HG03060 (cell line): ENCODE measurements around the gene PTPN3.

Experiments
- ATAC-seq: cut with Tn5 transposase; IDR thresholded peaks from one replicate; pipeline ENCODE4 v1.9.1; 2021; ENCODE audit warnings: low read depth, moderate number of reproducible peaks; ENCODE audit not compliant: unreplicated experiment

The PTPN3 gene

GRCh38 chr9:109455391-109455790 lies 42.7 kb downstream of the PTPN3 start:
- no peak for ATAC-seq

GRCh38 chr9:109454601-109455155 lies 43.4 kb downstream of the PTPN3 start:
- ATAC-seq = no peak

GRCh38 chr9:109454041-109454440 lies 44.1 kb downstream of the PTPN3 start:
- no peak for ATAC-seq

GRCh38 chr9:109453210-109453842 lies 44.8 kb downstream of the PTPN3 start:
- ATAC-seq = no peak

GRCh38 chr9:109452761-109453160 lies 45.3 kb downstream of the PTPN3 start:
- no peak for ATAC-seq

- no peak for ATAC-seq
Measured at GRCh38 chr9:109451311-109452025, 46.6 kb downstream of the PTPN3 start.

GRCh38 chr9:109450346-109450745 lies 47.8 kb downstream of the PTPN3 start:
- ATAC-seq = no peak

- ATAC-seq = no peak
Measured at GRCh38 chr9:109449036-109449798, 48.9 kb downstream of the PTPN3 start.

- no peak for ATAC-seq
Measured at GRCh38 chr9:109448223-109448622, 49.9 kb downstream of the PTPN3 start.

- ATAC-seq = no peak
Measured at GRCh38 chr9:109447329-109448076, 50.6 kb downstream of the PTPN3 start.

- no peak for ATAC-seq
Measured at GRCh38 chr9:109444771-109445320, 53.3 kb downstream of the PTPN3 start.

- no peak for ATAC-seq
Measured at GRCh38 chr9:109442716-109443115, 55.4 kb downstream of the PTPN3 start.

GRCh38 chr9:109441296-109441695 lies 56.8 kb downstream of the PTPN3 start:
- ATAC-seq = no peak

GRCh38 chr9:109440797-109441287 lies 57.3 kb downstream of the PTPN3 start:
- peak; percentile 95 for ATAC-seq

- peak; percentile 29 for ATAC-seq
Measured at GRCh38 chr9:109440117-109440515, 58.0 kb downstream of the PTPN3 start.

- ATAC-seq = no peak
Measured at GRCh38 chr9:109439378-109440116, 58.6 kb downstream of the PTPN3 start.

GRCh38 chr9:109437286-109437685 lies 60.8 kb downstream of the PTPN3 start:
- no peak for ATAC-seq

- no peak for ATAC-seq
Measured at GRCh38 chr9:109436071-109436470, 62.0 kb downstream of the PTPN3 start.

- ATAC-seq = no peak
Measured at GRCh38 chr9:109433476-109433875, 64.6 kb downstream of the PTPN3 start.
